ENCODE results near the gene LONRF2.
"Not testable (repeated sequence)": the region's sequence is repeated elsewhere in the genome, so short reads cannot be mapped to it uniquely, and the experiment has no call there.

LONRF2 gene

GRCh38 chr2:100250645-100251044 is 71.7 kb downstream of the LONRF2 start:
- FAIRE-seq, result no peak

GRCh38 chr2:100248971-100249370 is 73.3 kb downstream of the LONRF2 start:
- FAIRE-seq, result no peak

GRCh38 chr2:100248556-100248955 is 73.7 kb downstream of the LONRF2 start:
- FAIRE-seq, result not testable (repeated sequence)

- no peak for FAIRE-seq
Observed at GRCh38 chr2:100248044-100248330, 74.3 kb downstream of the LONRF2 start.

- FAIRE-seq, result no peak
Observed at GRCh38 chr2:100247256-100248043, 74.9 kb downstream of the LONRF2 start.

- no peak for FAIRE-seq
Observed at GRCh38 chr2:100246163-100247145, 75.8 kb downstream of the LONRF2 start.

GRCh38 chr2:100245681-100246080 is 76.6 kb downstream of the LONRF2 start:
- FAIRE-seq, result no peak

GRCh38 chr2:100244881-100245605 is 77.3 kb downstream of the LONRF2 start:
- FAIRE-seq, result no peak

GRCh38 chr2:100243631-100244030 is 78.7 kb downstream of the LONRF2 start:
- FAIRE-seq, result no peak

GRCh38 chr2:100242891-100243619 is 79.2 kb downstream of the LONRF2 start:
- FAIRE-seq, result no peak

GRCh38 chr2:100242476-100242875 is 79.8 kb downstream of the LONRF2 start:
- no peak for FAIRE-seq

- FAIRE-seq, result no peak
Observed at GRCh38 chr2:100241236-100241635, 81.1 kb downstream of the LONRF2 start.

GRCh38 chr2:100240386-100240785 is 81.9 kb downstream of the LONRF2 start:
- no peak for FAIRE-seq

GRCh38 chr2:100239486-100240210 is 82.7 kb downstream of the LONRF2 start:
- no peak for FAIRE-seq

GRCh38 chr2:100238471-100238870 is 83.8 kb downstream of the LONRF2 start:
- FAIRE-seq, result no peak

GRCh38 chr2:100237770-100238169 is 84.5 kb downstream of the LONRF2 start:
- FAIRE-seq, result no peak

GRCh38 chr2:100237163-100237562 is 85.1 kb downstream of the LONRF2 start:
- no peak for FAIRE-seq

- no peak for FAIRE-seq
Observed at GRCh38 chr2:100236166-100236565, 86.1 kb downstream of the LONRF2 start.

- no peak for FAIRE-seq
Observed at GRCh38 chr2:100235581-100235980, 86.7 kb downstream of the LONRF2 start.

- no peak for FAIRE-seq
Observed at GRCh38 chr2:100235098-100235497, 87.2 kb downstream of the LONRF2 start.

GRCh38 chr2:100234141-100234540 is 88.2 kb downstream of the LONRF2 start:
- FAIRE-seq, result no peak

GRCh38 chr2:100233061-100233460 is 89.2 kb downstream of the LONRF2 start:
- no peak for FAIRE-seq
